Inflammatory macrophage treated with lipopolysaccharide for 1 hour (primary cell): ENCODE measurements around the gene CRYBB1.

Source experiments
- DNase-seq, 2 donors: peaks; one replicate each; pipeline ENCODE4 v3.0.0-alpha.2; 2020 to 2022

Gene CRYBB1

DNA sequence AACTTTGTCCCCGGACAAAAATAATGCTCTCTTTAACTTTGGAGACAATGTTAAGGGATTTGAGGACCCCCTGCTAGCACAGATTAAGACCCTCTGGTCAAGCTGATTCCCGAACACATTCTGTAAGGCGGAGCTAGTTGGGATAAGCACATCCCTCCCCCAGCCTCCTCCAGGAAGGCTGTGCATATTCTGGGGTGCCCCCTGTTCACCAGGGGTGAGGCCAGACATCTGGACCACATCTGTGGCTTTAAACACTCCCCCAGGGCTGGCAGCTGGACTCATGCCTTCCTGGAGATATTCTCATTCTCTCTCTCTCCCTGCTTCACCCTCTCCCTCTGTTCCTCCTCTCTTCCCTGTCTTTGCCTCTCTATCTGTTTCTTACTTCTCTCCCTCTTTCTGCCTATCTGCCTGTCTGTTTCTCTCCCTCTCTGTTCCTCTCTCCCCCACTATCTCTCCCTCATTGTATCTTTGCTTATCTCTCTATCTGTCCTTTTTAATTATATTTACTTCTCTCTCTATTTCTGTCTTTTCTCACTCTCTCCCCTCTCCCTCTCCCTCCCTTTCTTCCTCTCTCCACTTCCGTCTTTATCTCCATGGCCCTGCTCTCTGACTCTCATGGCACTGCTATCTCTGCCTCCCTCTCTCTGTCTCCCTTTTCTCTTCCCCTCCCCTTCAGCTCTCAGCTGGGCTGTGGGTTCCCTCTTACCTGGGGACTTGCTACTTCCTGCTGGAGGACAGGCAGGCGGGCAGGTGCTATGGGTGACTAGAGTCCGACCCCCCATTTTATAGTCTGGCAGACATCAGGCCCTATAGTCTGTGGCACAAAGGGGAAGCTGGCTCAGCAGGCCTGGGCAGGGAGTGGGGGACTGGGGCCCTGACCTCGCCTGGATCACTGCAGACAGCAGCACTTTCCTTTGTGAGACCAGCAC lies at the start of gene CRYBB1:
Gene CRYBB1, minus strand, starts transcription at position 757 of the 929 bp plus-strand sequence. CDS start 1,708 bp downstream, outside the sequence.
- peak in 1 of 2 donors; percentile 24 for DNase-seq

DNA sequence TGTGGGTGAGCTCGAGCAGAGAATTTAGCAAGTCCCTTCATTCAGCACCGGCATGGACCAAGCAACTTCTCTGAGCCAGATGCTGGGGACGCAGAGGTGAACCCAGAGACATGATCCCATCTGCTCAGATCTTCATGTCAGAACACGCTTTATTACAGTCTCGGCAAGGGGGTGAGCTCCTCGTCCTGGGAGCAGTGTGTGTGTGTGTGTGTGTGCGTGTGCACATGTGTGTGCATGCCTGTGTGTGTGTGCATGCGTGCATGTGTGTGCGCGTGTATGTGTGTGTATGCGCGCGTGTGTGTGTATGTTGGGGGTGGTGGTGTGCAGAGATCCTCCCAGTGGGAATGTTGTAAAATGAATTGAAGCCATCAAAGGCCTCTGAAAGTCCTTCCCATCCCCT lies 49.3 kb upstream of the CRYBB1 start:
- no peak for DNase-seq

DNA sequence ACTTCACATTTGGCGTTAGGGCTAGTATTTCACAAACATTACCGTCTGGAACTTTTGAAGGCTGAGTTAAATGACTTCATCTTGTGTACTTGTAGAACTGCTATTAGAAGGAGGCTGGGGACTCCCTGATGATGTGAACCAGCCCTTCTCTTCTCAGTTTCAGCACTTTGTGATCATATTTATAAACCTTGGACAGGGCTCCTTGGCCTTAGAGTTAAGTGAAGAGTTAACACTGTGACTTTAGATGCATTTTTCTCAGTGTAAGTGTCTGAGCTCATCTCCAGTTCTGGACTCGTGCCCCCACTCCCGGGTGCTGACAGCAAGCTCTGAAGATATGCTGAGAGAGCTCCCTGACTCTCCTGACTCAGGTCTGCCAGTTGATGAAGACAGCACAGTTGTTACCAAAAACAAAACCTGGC lies 48.0 kb upstream of the CRYBB1 start:
- DNase-seq, result no peak

DNA sequence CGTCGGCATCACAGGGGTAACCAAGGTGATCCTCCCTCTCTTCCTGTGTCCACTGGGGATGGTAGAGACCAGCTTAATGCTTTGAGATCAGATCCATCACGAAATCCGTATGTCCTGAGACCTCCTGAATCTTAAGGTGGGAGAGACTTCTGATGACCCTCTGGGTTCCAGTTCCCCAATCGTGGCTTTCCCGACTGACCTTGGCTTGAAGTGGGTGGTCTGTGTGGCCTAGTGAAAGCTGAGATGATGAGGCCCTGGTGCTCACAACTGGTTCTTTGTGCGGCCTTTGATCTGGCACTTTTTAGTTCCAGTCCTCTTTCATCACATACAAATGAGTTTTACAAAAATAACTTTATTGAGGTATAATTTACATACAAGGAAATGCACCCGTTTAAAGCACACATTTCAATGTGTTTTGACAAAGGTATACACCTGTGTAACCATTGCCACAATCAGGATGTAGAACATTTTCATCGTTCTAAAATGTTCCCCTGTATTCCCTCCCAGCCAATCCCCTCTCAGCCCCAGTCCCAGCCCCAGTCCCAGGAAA lies 45.6 kb upstream of the CRYBB1 start:
- no peak for DNase-seq

DNA sequence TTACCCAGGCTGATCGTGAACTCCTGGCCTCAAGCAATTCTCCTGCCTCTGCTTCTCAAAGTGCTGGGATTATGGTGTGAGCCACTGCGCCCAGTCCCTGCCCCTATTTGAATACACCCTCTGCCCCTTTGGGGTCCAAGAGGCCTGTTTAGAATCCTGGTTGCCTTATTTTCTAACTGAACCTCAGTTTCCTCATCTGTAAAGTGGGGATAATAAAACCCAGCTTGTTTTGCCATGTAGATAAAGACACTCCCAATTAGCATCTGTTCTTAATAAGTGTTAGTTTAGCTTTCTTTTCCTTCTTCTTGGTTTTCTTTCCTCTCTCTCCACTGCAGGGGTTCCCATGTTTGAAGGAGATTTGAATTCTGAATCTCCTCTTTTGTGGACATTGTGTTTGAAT lies 44.3 kb upstream of the CRYBB1 start:
- DNase-seq, result no peak

DNA sequence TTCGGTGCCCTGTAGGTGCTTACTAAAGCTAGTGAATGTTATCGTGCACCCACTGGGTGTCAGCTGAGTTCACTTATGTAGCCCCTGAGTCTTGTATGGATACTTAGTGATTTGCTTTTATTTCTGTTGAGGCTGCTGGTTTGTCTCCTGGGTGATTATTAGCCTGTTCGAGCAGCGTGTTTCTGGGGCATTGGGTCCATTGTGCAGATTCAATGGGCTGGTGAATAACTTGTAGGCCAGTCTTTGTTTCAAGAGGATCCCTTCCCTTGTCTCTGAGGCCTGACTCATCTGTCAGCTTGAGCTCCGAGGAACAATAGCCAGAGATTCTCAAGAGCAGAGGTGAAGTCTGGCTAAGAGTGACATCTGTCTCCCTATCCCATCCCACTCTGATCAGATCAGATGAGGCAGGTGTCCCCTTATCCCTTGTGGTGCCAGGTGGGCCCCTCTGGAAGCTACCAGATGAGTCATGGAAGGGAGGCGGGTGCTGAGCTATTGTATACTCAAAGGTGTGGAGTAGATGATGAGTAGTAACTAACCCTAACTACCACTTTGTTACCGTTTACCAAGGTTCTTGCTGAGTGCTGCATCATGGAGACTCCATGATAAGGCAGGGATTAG lies 43.2 kb upstream of the CRYBB1 start:
- DNase-seq, result no peak

DNA sequence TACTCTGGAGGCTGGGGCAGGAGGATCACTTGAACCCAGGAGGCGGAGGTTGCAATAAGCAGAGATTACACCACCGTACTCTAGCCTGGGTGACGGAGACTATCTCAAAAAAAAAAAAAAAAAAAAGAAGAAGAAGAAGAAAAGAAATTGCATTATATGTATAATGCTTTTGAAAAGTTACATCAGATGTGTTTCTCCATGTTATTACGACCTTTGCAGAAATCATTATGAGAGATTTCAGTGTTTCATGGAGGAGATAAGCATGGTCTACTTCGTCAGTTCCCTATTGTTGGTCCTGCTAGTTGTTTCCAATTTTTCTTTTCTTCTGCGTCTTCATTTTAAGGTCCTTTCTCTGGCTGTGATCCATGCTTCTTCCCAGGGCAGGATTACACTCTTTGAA lies 42.5 kb upstream of the CRYBB1 start:
- DNase-seq, result peak; percentile 52 to 53

DNA sequence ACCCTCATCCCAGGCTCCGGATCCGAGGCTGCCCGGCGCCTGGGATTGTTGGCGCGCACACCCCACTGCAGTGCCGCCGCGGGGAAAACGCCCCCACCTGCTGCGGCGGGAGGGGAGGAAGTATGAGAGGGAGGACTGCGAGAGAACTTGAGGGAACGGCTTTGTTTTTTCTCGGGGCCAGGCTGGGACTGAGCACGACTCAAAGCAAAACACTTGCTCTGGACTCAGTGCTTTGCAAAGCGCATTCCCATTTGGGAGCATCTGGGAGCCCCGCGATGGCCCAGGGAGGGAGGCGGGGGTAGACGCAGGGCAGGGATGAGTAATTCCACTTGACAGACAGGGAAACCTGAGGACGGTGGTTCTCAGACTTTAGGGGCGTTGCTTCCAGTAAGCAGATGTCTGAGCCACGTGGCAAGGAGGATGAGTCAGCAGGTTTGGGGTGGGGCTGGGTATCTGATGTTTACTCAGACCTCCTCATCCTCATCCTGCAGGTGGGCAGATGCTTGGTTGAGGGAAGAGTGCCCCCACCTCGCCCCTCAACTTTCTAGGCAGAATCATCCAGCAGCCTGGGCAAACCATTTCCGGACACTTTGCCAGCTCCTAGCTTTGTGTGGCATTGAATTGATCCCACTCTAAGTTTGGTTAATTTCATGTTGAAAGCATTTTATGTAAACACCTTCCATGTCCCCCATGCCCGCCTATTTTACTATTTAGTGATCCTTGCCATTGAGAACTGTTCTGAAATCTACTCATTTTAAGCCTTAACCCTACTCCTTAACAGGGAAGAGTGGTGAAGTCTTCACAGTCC lies 41.0 kb upstream of the CRYBB1 start:
- peak; percentile 44 to 63 for DNase-seq

DNA sequence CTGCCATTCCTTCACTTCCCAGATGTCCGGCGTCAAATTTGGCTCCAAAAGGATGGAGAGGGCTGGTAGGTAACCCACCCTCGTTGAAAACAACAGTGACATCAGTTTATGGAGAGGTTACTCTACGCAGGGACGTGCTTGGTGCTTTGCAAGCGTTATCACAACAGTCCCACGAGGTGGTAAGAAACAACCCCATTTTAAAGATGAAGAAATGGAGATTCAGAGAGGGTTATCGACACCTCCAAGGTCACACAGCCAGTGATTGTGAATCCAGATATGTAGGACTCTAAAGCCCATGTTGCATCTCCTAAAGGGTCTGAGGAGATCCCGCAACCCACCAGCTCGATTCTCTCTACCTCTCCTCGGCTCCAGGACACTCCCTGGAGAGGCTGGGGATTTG lies 40.3 kb upstream of the CRYBB1 start:
- DNase-seq, result no peak

DNA sequence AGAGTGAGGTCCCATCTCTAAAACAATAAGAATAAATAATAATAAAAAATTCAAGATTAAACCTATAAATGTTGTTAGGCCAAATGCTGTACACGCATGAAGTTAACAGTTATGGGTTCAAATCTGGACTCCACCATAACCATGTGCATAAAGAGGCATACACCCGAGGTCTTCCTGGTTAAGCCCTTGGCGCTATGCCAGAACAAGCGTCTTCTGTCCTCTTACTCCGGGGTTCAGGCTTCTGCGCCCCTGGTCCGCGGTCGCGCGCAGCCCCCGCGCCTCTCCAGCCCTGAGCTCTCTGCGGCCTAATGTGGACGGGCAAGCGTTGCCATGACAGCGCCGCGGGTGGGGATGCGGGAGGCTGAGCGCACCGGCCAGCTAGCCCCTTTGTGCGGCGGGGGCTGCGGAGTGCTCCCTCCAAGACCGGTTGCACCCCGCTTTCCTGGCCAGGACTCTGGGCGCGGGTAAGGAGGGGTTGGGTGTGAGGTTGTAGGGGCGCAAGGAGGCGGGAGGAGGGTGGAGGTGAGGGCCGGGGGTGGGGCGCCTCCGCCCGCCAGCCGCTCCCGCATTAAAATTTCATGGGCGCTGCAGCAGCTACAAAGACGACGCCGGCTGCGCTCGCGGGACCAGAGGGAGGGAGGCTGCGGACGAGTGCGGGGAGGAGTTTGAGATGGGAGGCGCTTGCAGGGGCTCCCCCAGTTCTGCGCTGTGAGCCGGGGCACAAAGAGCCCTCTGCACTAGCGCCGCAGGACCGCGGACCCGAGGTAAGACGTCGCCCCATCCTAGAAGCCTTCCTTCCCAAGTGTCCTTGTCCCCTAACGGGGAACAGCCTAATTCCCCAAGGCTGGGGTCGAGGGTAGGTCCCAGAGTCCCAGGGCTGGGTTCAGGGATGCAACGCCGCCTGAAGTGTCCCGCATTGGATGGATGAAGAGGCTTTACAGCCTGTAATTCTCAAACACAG lies 39.3 kb upstream of the CRYBB1 start, which contains the start of gene MIAT:
Gene MIAT, plus strand, starts transcription at position 698 of the 961 bp plus-strand sequence.
- DNase-seq, result no peak

DNA sequence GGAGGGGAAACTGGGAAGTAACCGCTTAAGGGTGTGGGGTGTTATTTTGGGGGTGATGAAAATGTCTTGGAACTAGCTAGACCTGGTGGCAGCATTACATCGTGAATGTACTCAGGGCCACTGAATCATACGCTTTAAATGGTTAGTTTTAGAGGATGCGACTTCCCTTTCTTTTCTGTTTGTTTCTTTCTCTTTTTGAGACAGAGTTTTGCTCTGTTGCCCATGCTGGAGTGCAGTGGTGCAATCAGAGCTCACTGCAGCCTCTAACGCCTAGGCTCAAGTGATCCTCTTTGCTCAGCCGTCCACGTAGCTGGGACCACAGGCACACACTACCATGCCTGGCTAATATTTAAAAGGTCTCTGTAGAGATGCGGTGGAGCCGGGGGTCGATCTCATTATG lies 34.0 kb upstream of the CRYBB1 start:
- DNase-seq, result no peak

DNA sequence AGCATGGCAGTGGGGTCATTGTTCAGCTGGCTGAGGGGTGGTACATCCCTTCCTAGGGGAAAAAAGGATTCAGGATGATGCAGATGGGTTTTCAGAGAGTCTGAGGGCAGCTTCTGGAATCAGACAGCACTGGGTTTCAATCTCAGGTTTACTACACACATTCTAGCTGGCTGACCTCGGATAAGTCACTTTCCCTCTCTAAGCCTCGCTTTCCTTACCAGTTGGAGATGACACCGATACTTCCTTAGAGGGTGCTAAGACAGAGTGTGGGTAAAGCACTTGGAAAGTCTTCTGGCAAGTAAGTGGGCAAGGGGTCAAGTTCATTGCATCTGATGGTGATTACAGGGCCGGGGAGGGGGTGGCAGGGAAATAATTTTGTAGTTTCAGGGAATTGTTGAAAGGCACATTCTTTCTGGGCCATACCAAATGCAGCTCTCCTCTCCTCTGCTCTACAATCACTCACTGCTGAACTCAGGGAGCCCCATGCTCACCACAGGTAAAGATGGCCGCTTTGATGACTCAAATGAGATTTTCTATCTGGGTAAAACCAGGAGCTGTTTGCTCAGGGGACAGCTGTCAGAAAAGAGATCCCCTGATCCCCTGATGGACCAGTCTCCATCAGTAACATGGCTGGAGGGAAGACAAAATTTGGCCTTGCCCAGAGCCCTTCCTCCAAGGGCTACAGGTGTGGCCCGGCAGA lies 33.0 kb upstream of the CRYBB1 start:
- no peak for DNase-seq

DNA sequence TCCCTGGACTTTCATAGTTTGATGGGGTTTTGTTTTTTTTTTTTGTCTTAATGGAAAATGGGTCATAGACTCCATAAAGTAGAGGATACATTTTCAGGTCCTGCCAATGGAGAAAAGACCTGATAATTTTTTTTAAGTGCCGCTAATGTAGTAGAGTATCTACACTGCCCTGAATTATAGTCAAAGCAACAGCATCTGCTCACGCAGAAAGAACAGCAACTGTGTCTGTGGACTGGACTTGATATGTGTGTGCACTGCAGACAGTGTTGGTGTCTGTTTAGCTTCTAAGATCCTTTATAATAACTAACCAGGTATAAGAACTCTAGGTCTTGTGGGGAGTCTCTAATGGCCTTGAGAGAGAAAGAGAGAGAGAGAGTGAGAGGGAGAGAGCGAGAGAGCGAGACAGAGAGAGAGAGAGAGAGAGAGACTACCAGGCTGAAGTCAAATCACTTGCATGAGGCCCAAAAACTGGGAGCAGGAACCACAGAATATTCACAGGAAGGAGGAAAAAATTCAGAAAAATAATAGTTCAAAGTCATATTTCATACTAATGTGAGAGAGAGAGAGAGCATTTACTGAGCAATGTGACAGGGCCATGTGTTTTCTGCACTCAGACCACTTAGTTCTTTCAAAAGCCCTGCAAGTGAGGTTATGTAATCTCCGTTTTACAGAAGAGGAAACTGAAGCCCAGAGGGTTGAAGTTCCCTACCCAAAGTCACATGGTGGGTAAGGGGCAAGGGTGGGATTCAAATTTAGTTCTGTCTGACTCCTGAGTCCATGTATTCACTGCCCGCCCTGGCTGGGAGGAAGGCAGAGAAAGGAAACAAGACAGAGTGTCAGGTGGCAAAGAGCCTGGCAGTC lies 30.9 kb upstream of the CRYBB1 start:
- peak; percentile 69 to 71 for DNase-seq

DNA sequence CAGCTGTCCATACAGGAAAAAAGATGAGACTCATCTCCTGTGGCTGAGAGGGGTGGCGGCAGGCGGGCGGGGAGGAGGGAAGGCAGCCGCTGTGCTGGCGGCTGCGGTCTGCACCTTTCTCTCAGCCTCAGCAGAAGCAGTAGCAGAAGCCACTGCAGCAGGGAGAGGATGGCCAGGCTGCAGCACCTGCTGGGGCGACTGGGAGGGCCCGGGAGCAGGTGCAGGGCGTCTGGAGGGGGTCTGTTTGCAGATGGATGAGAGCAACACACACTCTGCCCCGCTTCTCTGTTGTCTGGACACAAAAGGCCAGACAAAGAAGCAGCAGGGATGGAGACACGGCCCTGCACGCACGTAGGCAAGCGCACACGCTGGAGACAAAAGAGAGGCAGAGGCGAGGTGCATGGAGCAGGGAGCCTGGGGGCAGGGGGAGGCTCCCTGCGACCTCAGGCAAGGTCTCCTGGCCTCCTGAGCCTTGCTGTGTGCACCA lies 30.2 kb upstream of the CRYBB1 start:
- no peak for DNase-seq

DNA sequence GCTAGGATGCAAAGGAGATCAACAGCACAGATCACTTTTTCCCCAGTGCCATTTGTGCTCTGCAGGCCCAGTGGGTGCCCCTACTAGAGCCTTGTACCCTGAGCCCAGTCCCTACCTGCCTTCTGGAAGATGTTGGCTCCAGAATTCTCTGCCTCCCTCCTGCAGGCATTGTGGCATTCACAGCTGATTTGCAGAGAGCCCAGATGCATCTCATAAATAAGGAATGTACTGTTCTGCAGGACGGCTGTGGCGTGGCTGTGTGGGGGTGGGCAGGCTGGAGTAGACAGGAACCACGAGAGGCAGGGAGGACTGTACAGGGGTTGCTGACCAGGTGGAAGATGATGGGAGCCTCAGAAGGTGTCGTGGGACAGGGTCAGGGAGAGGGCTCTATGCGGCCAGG lies 28.3 kb upstream of the CRYBB1 start:
- DNase-seq, result no peak

DNA sequence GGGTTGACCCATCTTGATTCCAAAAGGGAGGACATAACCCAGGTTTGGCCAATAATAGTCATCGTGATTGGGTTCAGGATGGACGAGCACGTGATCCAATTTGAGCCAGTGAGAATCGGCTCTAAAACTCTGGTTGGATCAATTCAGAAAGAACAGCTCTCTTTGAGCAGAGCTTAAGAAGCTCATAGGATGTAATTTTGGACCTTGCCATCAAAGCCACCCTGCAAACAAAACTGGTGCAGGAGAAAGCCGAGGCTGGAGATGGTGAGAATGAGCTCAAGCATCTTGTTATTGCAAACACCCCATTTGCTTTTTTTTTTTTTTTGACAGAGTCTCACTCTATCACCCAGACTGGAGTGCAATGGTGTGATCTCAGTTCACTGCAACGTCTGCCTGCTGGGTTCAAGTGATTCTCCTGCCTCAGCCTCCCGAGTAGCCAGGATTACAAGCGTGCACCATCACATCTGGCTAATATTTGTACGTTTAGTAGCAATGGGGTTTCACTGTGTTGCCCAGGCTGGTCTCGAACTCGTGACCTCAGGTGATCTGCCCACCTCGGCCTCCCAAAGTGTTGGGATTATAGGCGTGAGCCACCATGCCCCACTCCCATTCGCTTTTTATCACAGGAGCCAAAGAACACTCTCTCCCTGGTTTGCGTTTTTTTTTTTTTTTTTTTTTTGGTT lies 25.7 kb upstream of the CRYBB1 start:
- DNase-seq, result no peak

DNA sequence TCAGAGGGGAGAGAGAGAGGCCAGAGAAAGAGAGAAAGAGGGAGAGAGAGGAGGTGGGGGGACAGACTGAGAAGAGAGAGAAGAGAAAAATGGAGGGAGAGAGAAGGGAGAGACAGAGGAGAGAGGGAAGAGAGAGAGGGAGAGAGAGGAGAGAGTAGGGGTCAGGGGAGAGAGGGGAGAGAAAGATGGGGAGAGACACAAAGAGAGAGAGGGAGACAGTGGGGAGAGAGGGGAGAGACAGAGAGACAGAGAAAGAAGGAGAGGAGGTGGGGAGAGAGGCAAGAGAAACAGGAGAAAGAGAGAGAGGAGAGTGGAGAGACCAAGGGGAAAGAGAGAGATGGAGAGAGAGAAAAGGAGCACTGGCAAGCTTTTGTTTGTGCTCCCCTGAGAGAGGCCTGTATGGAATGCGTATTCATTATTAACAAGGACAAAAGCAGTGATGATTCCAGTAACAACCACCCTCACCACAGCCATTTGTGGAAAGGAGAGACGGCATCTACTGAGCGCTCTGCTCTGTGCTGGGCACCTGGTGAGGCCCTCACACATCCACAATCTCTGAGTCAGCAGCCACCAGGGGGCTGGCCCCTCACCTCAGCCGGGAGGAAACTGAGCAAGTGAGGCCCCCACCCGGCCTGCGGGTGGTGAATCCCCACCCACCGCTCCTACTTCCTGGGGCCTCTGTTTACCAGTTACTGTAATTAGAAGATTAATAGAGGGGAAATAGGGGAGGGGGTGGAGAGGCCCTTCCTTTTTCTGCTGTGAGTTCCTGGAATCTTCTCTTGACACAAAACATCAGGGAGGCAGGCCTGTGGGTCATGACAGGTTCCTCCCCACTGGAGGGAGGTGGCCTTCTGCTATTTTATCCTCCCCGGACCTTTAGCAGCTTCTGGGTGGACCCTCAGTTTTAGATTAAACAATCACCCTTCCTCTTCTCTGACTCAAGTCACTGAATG lies 24.9 kb upstream of the CRYBB1 start:
- DNase-seq, result no peak

DNA sequence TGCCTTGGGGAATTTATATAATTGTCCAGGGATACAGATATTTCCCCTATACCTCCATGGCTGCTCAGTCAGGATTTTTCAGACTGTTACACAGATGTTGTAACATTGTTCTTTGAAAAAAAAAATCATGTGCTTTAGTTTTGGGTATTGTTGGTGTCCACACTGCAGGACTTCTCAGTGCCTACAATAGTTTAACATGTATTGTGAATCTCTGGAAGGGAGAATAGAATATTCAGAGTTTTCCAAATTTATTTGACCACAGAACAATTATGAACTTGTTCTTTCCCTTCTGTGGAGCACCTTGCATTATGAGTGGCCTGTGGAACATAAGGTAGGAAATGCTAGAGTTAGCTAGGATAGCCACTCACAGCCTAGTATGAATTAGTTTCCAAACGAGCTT lies 18.5 kb upstream of the CRYBB1 start:
- no peak for DNase-seq
